BLaER1 (cell line): Measurements from ENCODE around the gene CCM2L.

Source experiments
- H3K27ac ChIP-seq: shearing (Covaris generic); formaldehyde crosslinking; 2 replicates; pipeline ENCODE4 v1.8.1; 2022
- H3K27me3 ChIP-seq: shearing (Covaris generic); formaldehyde crosslinking; 2 replicates; pipeline ENCODE4 v1.8.1; 2022
- H3K36me3 ChIP-seq: shearing (Covaris generic); formaldehyde crosslinking; 2 replicates; pipeline ENCODE4 v1.8.1; 2022
- H3K4me1 ChIP-seq: shearing (Covaris generic); formaldehyde crosslinking; 2 replicates; pipeline ENCODE4 v1.8.1; 2022
- H3K4me2 ChIP-seq: shearing (Covaris generic); formaldehyde crosslinking; 2 replicates; pipeline ENCODE4 v1.8.1; 2022
- H3K4me3 ChIP-seq: shearing (Covaris generic); formaldehyde crosslinking; 2 replicates; pipeline ENCODE4 v1.8.1; 2022
- H3K9ac ChIP-seq: shearing (Covaris generic); formaldehyde crosslinking; 2 replicates; pipeline ENCODE4 v1.8.1; 2022
- H3K9me3 ChIP-seq: shearing (Covaris generic); formaldehyde crosslinking; 2 replicates; pipeline ENCODE4 v1.8.1; 2022
- H4K20me1 ChIP-seq: shearing (Covaris generic); formaldehyde crosslinking; 2 replicates; pipeline ENCODE4 v1.8.1; 2022
- Cebpa-rat ChIP-seq: shearing (Covaris generic); IDR thresholded peaks from 2 replicates; pipeline ENCODE4 v1.8.1; 2022

The CCM2L gene

GRCh38 chr20:32067234-32067821 lies 57.1 kb downstream of the CCM2L start:
- no peaks in the 10 kb centered on the region for H4K20me1 ChIP-seq
- H3K4me1 ChIP-seq = peaks cover 60% of the 10 kb centered on the region
- no peak for TF ChIP-seq Cebpa-rat
- H3K36me3 ChIP-seq = no peaks in the 10 kb centered on the region
- no peaks in the 10 kb centered on the region for H3K9me3 ChIP-seq
- H3K27me3 ChIP-seq = no peaks in the 10 kb centered on the region
- H3K9ac ChIP-seq = no peak overlapping the region
- H3K27ac ChIP-seq = no peak overlapping the region
- no peak overlapping the region for H3K4me2 ChIP-seq
- H3K4me3 ChIP-seq = no peak overlapping the region

GRCh38 chr20:32068174-32068573 lies 57.9 kb downstream of the CCM2L start:
- H3K4me3 ChIP-seq = no peak overlapping the region
- no peak overlapping the region for H3K9ac ChIP-seq
- H4K20me1 ChIP-seq = no peaks in the 10 kb centered on the region
- peak overlapping the region; percentile 71 for H3K4me2 ChIP-seq
- no peaks in the 10 kb centered on the region for H3K36me3 ChIP-seq
- H3K27ac ChIP-seq = peak overlapping the region; percentile 27; the same call in 1 of the 2 replicates
- no peak for TF ChIP-seq Cebpa-rat
- H3K4me1 ChIP-seq = peaks cover 52% of the 10 kb centered on the region
- no peaks in the 10 kb centered on the region for H3K27me3 ChIP-seq
- no peaks in the 10 kb centered on the region for H3K9me3 ChIP-seq

- TF ChIP-seq Cebpa-rat = no peak
- H3K9ac ChIP-seq = no peak overlapping the region; the same call in 1 of the 2 replicates
- peaks cover 46% of the 10 kb centered on the region for H3K4me1 ChIP-seq
- peak overlapping the region; percentile 62; the same call in 1 of the 2 replicates for H3K27ac ChIP-seq
- H3K27me3 ChIP-seq = no peaks in the 10 kb centered on the region
- no peaks in the 10 kb centered on the region for H3K9me3 ChIP-seq
- H4K20me1 ChIP-seq = no peaks in the 10 kb centered on the region
- peak overlapping the region; percentile 71 for H3K4me2 ChIP-seq
- no peaks in the 10 kb centered on the region for H3K36me3 ChIP-seq
- no peak overlapping the region for H3K4me3 ChIP-seq
Measured at GRCh38 chr20:32069711-32070110, 59.5 kb downstream of the CCM2L start.

- Histone ChIP-seq H3K4me3 (no peak overlapping the region), H3K36me3 (no peaks in the 10 kb centered on the region), H3K4me2 (peak overlapping the region; percentile 71), H3K9me3 (no peaks in the 10 kb centered on the region), H4K20me1 (no peaks in the 10 kb centered on the region), H3K9ac (peak overlapping the region; percentile 57; the same call in 1 of the 2 replicates), H3K27ac (peak overlapping the region; percentile 62), H3K4me1 (peaks cover 46% of the 10 kb centered on the region), H3K27me3 (no peaks in the 10 kb centered on the region)
- no peak for TF ChIP-seq Cebpa-rat
Measured at GRCh38 chr20:32070282-32070681, 60.0 kb downstream of the CCM2L start.

- H3K27ac ChIP-seq = peak overlapping the region; percentile 67
- no peak for TF ChIP-seq Cebpa-rat
- H3K4me1 ChIP-seq = peaks cover 46% of the 10 kb centered on the region
- no peaks in the 10 kb centered on the region for H4K20me1 ChIP-seq
- H3K9me3 ChIP-seq = no peaks in the 10 kb centered on the region
- no peaks in the 10 kb centered on the region for H3K27me3 ChIP-seq
- peak overlapping the region; percentile 71 for H3K4me2 ChIP-seq
- H3K36me3 ChIP-seq = no peaks in the 10 kb centered on the region
- H3K9ac ChIP-seq = peak overlapping the region; percentile 57; the same call in 1 of the 2 replicates
- no peak overlapping the region for H3K4me3 ChIP-seq
Measured at GRCh38 chr20:32070690-32071213, 60.5 kb downstream of the CCM2L start.

GRCh38 chr20:32071395-32072167 lies 61.3 kb downstream of the CCM2L start:
- peak overlapping the region; percentile 54 for H3K4me2 ChIP-seq

GRCh38 chr20:32072168-32072750 lies 62.0 kb downstream of the CCM2L start:
- H3K4me2 ChIP-seq = no peak overlapping the region
- peaks cover 56% of the 10 kb centered on the region for H3K4me1 ChIP-seq
- no peak overlapping the region for H3K27ac ChIP-seq
- no peaks in the 10 kb centered on the region for H3K36me3 ChIP-seq
- H3K27me3 ChIP-seq = no peaks in the 10 kb centered on the region
- H3K4me3 ChIP-seq = no peak overlapping the region
- TF ChIP-seq Cebpa-rat = no peak
- no peaks in the 10 kb centered on the region for H3K9me3 ChIP-seq
- H3K9ac ChIP-seq = no peak overlapping the region
- H4K20me1 ChIP-seq = no peaks in the 10 kb centered on the region

More at GRCh38 chr20:32071395-32072167, 61.3 kb downstream of the CCM2L start:
- Histone ChIP-seq H3K4me1 (peaks cover 49% of the 10 kb centered on the region), H3K9me3 (no peaks in the 10 kb centered on the region), H3K27ac (peak overlapping the region; percentile 67), H3K36me3 (no peaks in the 10 kb centered on the region), H3K27me3 (no peaks in the 10 kb centered on the region), H3K9ac (no peak overlapping the region), H4K20me1 (no peaks in the 10 kb centered on the region), H3K4me3 (no peak overlapping the region)
- no peak for TF ChIP-seq Cebpa-rat

- H3K9me3 ChIP-seq = no peaks in the 10 kb centered on the region
- H3K4me1 ChIP-seq = peaks cover 46% of the 10 kb centered on the region
- H3K4me2 ChIP-seq = no peak overlapping the region
- no peaks in the 10 kb centered on the region for H4K20me1 ChIP-seq
- no peaks in the 10 kb centered on the region for H3K27me3 ChIP-seq
- no peak overlapping the region for H3K4me3 ChIP-seq
- no peak for TF ChIP-seq Cebpa-rat
- no peak overlapping the region for H3K9ac ChIP-seq
- H3K36me3 ChIP-seq = no peaks in the 10 kb centered on the region
- no peak overlapping the region for H3K27ac ChIP-seq
Measured at GRCh38 chr20:32075534-32075933, 65.3 kb downstream of the CCM2L start.

GRCh38 chr20:32077190-32077589 lies 67.0 kb downstream of the CCM2L start:
- H3K4me2 ChIP-seq = peak overlapping the region; percentile 39
- H3K4me3 ChIP-seq = no peak overlapping the region
- H3K9ac ChIP-seq = no peak overlapping the region
- H3K36me3 ChIP-seq = no peaks in the 10 kb centered on the region
- no peak overlapping the region for H3K27ac ChIP-seq
- H3K27me3 ChIP-seq = no peaks in the 10 kb centered on the region
- H4K20me1 ChIP-seq = no peaks in the 10 kb centered on the region
- no peaks in the 10 kb centered on the region for H3K9me3 ChIP-seq
- peaks cover 42% of the 10 kb centered on the region for H3K4me1 ChIP-seq
- no peak for TF ChIP-seq Cebpa-rat

GRCh38 chr20:32078322-32078721 lies 68.1 kb downstream of the CCM2L start:
- peak overlapping the region; percentile 11; the same call in 1 of the 2 replicates for H3K4me2 ChIP-seq
- no peaks in the 10 kb centered on the region for H3K9me3 ChIP-seq
- H3K27ac ChIP-seq = no peak overlapping the region
- no peaks in the 10 kb centered on the region for H4K20me1 ChIP-seq
- no peak overlapping the region for H3K4me3 ChIP-seq
- H3K9ac ChIP-seq = no peak overlapping the region
- H3K27me3 ChIP-seq = no peaks in the 10 kb centered on the region
- no peaks in the 10 kb centered on the region for H3K36me3 ChIP-seq
- H3K4me1 ChIP-seq = peaks cover 42% of the 10 kb centered on the region
- TF ChIP-seq Cebpa-rat = no peak
